ENCODE measurements around the gene HLCS. TPM values are rescaled to one million over a fixed set of nuclear protein-coding genes. Genes with fewer than 3 reads are reported as not detected.

The HLCS gene
- polyA plus RNA-seq, 1 of the 3 experiments (the other 2 are of a cell fraction): 13.0 TPM

DNA sequence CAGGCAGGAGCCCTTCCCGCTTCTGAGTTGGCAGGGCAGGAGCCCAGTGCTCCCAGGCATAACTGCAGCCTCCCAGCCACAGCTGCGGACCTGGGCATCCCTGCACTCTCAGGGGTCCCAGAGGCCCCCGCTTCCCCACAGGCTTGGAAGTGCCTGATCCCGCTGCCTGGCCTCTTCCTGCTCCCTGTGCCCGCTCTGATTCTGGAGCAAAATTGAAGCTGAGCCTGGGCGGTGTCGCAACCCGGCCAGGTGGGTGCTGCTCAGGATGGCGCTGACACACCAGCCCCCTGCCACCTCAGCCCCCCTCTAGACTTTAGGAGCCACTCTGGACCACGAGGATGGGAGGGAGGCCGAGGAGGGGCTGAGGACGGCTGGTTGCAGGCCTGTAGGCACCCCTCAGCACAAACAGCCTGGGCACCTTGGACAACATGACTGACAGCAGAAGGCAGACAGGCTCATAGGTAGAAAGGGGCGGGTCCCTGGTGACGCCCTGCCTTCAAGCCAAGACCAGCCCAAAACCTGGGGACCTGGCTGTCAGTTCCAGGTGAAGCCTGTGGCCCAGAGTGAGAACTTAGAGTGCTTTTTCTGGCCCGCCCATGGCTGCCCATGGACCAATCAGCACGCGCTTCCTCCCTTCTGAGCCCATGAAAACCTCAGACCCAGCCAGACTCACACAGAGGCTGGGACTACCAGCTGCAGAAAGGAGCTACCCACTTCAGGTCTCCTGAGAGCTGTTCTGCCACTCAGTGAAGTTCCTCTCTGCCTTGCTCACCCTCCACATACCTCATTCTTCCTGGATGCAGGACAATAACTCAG lies 7.2 kb downstream of the HLCS start:
- WGBS (ENCODE audit: low lambda C conversion rate): 95% methylated on average over 8 of the region's 17 CpGs

DNA sequence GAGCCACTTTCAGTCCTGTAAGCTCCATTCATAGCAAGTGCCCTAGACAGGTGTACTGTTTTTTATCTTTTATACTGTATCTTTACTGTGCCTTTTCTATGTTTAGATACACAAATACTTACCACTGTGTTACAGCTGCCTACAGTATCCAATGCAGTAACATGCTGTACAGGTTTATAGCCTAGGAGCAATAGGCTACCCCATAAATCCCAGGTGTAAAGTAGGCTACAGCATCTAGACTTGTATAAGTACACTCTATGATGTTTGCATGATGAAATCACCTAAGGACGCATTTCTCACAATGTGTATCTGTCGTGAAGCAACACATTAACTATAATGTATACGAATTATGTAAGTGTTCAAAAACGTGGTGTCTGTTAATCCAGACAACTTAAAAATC lies 10.7 kb downstream of the HLCS start:
- Histone ChIP-seq H3K4me2 (no peak overlapping the region), H3K9me2 (no peaks in the 10 kb centered on the region), H3K79me2 (ENCODE audit: insufficient read depth) (no peaks in the 10 kb centered on the region), H3K27me3 (ENCODE audit: insufficient read depth) (no peaks in the 10 kb centered on the region), H3K9me3 (no peaks in the 10 kb centered on the region), H3K9ac (no peak overlapping the region), H3F3A (replicated peaks; ENCODE audit: insufficient read depth) (no peaks in the 10 kb centered on the region), H3K4me3 (ENCODE audit: low read depth in 2 of 2, low read length in 1 of 2) (no peak overlapping the region), H3K4me1 (ENCODE audit: control insufficient read depth in 1 of 2, insufficient read depth in 2 of 2, low read depth in 1 of 2, low read length in 1 of 2) (no peaks in the 10 kb centered on the region), H2AFZ (ENCODE audit: low read depth) (no peak overlapping the region), H3K27ac (ENCODE audit: low read depth in 2 of 2, low read length in 1 of 2) (no peak overlapping the region), H4K20me1 (ENCODE audit: insufficient read depth) (no peaks in the 10 kb centered on the region), H3K36me3 (replicated peaks in 1 of 2; ENCODE audit: control insufficient read depth in 1 of 2, insufficient read depth in 2 of 2, low read length in 1 of 2) (peaks cover under 1 to 19% of the 10 kb centered on the region in 2 experiments)
- ChIA-PET CTCF (interaction anchor here (0.7 kb wide), 1 partner anchor 11 kb away, joined by 3 read pairs; the partner anchor contains the start of gene HLCS), POLR2A (interaction anchor here (0.9 kb wide), 1 partner anchor 11 kb away, joined by 3 read pairs; the partner anchor contains the start of gene HLCS)
- 96% methylated on average over 4 of the region's 4 CpGs for WGBS (ENCODE audit: low lambda C conversion rate)
- DNase-seq: no peak
- TF ChIP-seq, protein P1, sequence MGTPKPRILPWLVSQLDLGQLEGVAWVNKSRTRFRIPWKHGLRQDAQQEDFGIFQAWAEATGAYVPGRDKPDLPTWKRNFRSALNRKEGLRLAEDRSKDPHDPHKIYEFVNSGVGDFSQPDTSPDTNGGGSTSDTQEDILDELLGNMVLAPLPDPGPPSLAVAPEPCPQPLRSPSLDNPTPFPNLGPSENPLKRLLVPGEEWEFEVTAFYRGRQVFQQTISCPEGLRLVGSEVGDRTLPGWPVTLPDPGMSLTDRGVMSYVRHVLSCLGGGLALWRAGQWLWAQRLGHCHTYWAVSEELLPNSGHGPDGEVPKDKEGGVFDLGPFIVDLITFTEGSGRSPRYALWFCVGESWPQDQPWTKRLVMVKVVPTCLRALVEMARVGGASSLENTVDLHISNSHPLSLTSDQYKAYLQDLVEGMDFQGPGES (IDR thresholded peaks at IDR 0.05; ENCODE audit: low read depth, low read length): no peak
- TF ChIP-seq FOXM1 (IDR thresholded peaks at IDR 0.05; ENCODE audit: low read depth) (no peak), TCF12 (IDR thresholded peaks at IDR 0.05) (no peak), GABPA (IDR thresholded peaks at IDR 0.05; ENCODE audit: low read depth) (no peak), RCOR1 (IDR thresholded peaks at IDR 0.05; ENCODE audit: low read length) (no peak), ELF1 (IDR thresholded peaks at IDR 0.05) (no peak), YY1 (IDR thresholded peaks at IDR 0.05; ENCODE audit: low read depth) (no peak), NFIC (IDR thresholded peaks at IDR 0.05; ENCODE audit: borderline replicate concordance) (no peak), SMC3 (IDR thresholded peaks at IDR 0.05; ENCODE audit: low read depth, low read length) (no peak), FOXJ3 (CRISPR knock-in tag; IDR thresholded peaks at IDR 0.05) (no peak), RAD21 (IDR thresholded peaks at IDR 0.05; ENCODE audit: low read length) (no peak), MEF2A (IDR thresholded peaks at IDR 0.05; ENCODE audit: borderline replicate concordance, low read depth) (no peak)
- TF ChIP-seq, protein P2, sequence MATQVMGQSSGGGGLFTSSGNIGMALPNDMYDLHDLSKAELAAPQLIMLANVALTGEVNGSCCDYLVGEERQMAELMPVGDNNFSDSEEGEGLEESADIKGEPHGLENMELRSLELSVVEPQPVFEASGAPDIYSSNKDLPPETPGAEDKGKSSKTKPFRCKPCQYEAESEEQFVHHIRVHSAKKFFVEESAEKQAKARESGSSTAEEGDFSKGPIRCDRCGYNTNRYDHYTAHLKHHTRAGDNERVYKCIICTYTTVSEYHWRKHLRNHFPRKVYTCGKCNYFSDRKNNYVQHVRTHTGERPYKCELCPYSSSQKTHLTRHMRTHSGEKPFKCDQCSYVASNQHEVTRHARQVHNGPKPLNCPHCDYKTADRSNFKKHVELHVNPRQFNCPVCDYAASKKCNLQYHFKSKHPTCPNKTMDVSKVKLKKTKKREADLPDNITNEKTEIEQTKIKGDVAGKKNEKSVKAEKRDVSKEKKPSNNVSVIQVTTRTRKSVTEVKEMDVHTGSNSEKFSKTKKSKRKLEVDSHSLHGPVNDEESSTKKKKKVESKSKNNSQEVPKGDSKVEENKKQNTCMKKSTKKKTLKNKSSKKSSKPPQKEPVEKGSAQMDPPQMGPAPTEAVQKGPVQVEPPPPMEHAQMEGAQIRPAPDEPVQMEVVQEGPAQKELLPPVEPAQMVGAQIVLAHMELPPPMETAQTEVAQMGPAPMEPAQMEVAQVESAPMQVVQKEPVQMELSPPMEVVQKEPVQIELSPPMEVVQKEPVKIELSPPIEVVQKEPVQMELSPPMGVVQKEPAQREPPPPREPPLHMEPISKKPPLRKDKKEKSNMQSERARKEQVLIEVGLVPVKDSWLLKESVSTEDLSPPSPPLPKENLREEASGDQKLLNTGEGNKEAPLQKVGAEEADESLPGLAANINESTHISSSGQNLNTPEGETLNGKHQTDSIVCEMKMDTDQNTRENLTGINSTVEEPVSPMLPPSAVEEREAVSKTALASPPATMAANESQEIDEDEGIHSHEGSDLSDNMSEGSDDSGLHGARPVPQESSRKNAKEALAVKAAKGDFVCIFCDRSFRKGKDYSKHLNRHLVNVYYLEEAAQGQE (IDR thresholded peaks at IDR 0.05; ENCODE audit: low read depth, low read length): no peak
- TF ChIP-seq, protein P3, sequence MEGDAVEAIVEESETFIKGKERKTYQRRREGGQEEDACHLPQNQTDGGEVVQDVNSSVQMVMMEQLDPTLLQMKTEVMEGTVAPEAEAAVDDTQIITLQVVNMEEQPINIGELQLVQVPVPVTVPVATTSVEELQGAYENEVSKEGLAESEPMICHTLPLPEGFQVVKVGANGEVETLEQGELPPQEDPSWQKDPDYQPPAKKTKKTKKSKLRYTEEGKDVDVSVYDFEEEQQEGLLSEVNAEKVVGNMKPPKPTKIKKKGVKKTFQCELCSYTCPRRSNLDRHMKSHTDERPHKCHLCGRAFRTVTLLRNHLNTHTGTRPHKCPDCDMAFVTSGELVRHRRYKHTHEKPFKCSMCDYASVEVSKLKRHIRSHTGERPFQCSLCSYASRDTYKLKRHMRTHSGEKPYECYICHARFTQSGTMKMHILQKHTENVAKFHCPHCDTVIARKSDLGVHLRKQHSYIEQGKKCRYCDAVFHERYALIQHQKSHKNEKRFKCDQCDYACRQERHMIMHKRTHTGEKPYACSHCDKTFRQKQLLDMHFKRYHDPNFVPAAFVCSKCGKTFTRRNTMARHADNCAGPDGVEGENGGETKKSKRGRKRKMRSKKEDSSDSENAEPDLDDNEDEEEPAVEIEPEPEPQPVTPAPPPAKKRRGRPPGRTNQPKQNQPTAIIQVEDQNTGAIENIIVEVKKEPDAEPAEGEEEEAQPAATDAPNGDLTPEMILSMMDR (IDR thresholded peaks at IDR 0.05): no peak
- TF ChIP-seq, protein P4, sequence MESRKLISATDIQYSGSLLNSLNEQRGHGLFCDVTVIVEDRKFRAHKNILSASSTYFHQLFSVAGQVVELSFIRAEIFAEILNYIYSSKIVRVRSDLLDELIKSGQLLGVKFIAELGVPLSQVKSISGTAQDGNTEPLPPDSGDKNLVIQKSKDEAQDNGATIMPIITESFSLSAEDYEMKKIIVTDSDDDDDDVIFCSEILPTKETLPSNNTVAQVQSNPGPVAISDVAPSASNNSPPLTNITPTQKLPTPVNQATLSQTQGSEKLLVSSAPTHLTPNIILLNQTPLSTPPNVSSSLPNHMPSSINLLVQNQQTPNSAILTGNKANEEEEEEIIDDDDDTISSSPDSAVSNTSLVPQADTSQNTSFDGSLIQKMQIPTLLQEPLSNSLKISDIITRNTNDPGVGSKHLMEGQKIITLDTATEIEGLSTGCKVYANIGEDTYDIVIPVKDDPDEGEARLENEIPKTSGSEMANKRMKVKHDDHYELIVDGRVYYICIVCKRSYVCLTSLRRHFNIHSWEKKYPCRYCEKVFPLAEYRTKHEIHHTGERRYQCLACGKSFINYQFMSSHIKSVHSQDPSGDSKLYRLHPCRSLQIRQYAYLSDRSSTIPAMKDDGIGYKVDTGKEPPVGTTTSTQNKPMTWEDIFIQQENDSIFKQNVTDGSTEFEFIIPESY (IDR thresholded peaks at IDR 0.05; ENCODE audit: borderline replicate concordance, low read depth): no peak
- TF ChIP-seq, protein P5, sequence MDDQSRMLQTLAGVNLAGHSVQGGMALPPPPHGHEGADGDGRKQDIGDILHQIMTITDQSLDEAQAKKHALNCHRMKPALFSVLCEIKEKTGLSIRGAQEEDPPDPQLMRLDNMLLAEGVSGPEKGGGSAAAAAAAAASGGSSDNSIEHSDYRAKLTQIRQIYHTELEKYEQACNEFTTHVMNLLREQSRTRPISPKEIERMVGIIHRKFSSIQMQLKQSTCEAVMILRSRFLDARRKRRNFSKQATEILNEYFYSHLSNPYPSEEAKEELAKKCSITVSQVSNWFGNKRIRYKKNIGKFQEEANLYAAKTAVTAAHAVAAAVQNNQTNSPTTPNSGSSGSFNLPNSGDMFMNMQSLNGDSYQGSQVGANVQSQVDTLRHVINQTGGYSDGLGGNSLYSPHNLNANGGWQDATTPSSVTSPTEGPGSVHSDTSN (IDR thresholded peaks at IDR 0.05): no peak
- TF ChIP-seq, protein P6, sequence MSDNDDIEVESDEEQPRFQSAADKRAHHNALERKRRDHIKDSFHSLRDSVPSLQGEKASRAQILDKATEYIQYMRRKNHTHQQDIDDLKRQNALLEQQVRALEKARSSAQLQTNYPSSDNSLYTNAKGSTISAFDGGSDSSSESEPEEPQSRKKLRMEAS (IDR thresholded peaks at IDR 0.05; ENCODE audit: low read depth): no peak

More for the DNA sequence above, 7.2 kb downstream of the HLCS start:
- POLR2A ChIA-PET: no interaction called here
- Histone ChIP-seq H3K27ac (ENCODE audit: low read depth in 2 of 2, low read length in 1 of 2) (no peak overlapping the region), H3K9me3 (no peaks in the 10 kb centered on the region), H3K9me2 (no peaks in the 10 kb centered on the region), H3K9ac (no peak overlapping the region), H3K27me3 (ENCODE audit: insufficient read depth) (no peaks in the 10 kb centered on the region), H3F3A (replicated peaks; ENCODE audit: insufficient read depth) (peaks cover 2% of the 10 kb centered on the region), H3K79me2 (ENCODE audit: insufficient read depth) (peaks cover 7% of the 10 kb centered on the region; the same call in 1 of the 2 replicates), H2AFZ (ENCODE audit: low read depth) (no peak overlapping the region), H3K4me1 (ENCODE audit: control insufficient read depth in 1 of 2, insufficient read depth in 2 of 2, low read depth in 1 of 2, low read length in 1 of 2) (peaks cover 0 to 5% of the 10 kb centered on the region in 2 experiments; a peak in 1 of 4 replicates), H4K20me1 (ENCODE audit: insufficient read depth) (no peaks in the 10 kb centered on the region), H3K36me3 (replicated peaks in 1 of 2; ENCODE audit: control insufficient read depth in 1 of 2, insufficient read depth in 2 of 2, low read length in 1 of 2) (peaks cover 2 to 36% of the 10 kb centered on the region in 2 experiments), H3K4me2 (no peak overlapping the region), H3K4me3 (ENCODE audit: low read depth in 2 of 2, low read length in 1 of 2) (no peak overlapping the region)
- TF ChIP-seq GABPA (IDR thresholded peaks at IDR 0.05; ENCODE audit: low read depth): no peak
- CTCF ChIA-PET: no interaction called here
- no peak for DNase-seq
